ENCODE measurements around the gene OGA.

GRCh38 chr10:101771380-101771779 is 46.9 kb downstream of the OGA start:
- no peak for TF ChIP-seq CTCF (IDR thresholded peaks at IDR 0.05; ENCODE audit: insufficient read depth, low read length, poor library complexity, severe bottlenecking)
- no peak for TF ChIP-seq EZH2phosphoT487 (conservative IDR thresholded peaks at IDR 0.05; ENCODE audit: low read length)
